Endothelial cell of umbilical vein (primary cell): ENCODE measurements around the gene ASTN1. TPM values are rescaled to one million over a fixed set of nuclear protein-coding genes. Genes with fewer than 3 reads are reported as not detected.

Experiments
- BruUV-seq: library from RNA; stranded (reverse); fragments of 400-500 nt; replicated peaks from 2 replicates; lab custom pipeline; 2021; lab: Mats Ljungman, UMichigan
- CTCF ChIA-PET: fragments of 300-600, 350-600 bp; sonication (Branson Sonifier 250); formaldehyde crosslinking; loops from one replicate; lab custom pipeline; 2021; ENCODE audit warnings: antibody characterized with exemption, inconsistent platforms; lab: Charles Lee
- POLR2A ChIA-PET: fragments of 300-600, 350-600 bp; sonication (Branson Sonifier 250); formaldehyde crosslinking; loops from one replicate; lab custom pipeline; 2021; ENCODE audit warnings: antibody characterized with exemption, inconsistent platforms; lab: Charles Lee
- DNase-seq: peaks from one replicate; pipeline ENCODE4 v3.0.0-alpha.2; 2011; ENCODE audit warnings: low read depth, low spot score
- FAIRE-seq: peaks from 2 replicates; lab custom pipeline; 2011; peaks lifted over from hg19 to GRCh38; lab: Jason Lieb, UNC
- H2AFZ ChIP-seq: 2 replicates; pipeline ENCODE4 v1.6.0; 2012; ENCODE audit warnings: low read depth, low read length, control low read depth, inconsistent platforms
- H3K27ac ChIP-seq: 2 replicates; pipeline ENCODE4 v1.5.1; 2011; ENCODE audit warnings: low read depth, mild to moderate bottlenecking, control low read depth, low read length, moderate library complexity; ENCODE audit not compliant: insufficient read depth
- H3K27me3 ChIP-seq, 2 experiments: 2 replicates each; pipeline versions ENCODE4 v1.6.0 to v1.6.1; 2011; ENCODE audit warnings: low read length in 2 of 2, mixed read lengths in 1 of 2; ENCODE audit not compliant: control insufficient read depth in 2 of 2, insufficient read depth in 2 of 2
- H3K36me3 ChIP-seq, 2 experiments: 2 replicates in 1 of 2; 3 replicates in 1 of 2; pipeline ENCODE4 v1.5.1; 2011; ENCODE audit warnings: low read length in 2 of 2, mild to moderate bottlenecking in 1 of 2, moderate library complexity in 1 of 2; ENCODE audit not compliant: control insufficient read depth in 2 of 2, insufficient read depth in 2 of 2; ENCODE audit errors: extremely low read depth in 1 of 2
- H3K4me1 ChIP-seq: 3 replicates; pipeline ENCODE4 v1.5.1; 2011; ENCODE audit warnings: mild to moderate bottlenecking, low read length; ENCODE audit not compliant: control insufficient read depth, insufficient read depth; ENCODE audit errors: extremely low read depth
- H3K4me2 ChIP-seq: 2 replicates; pipeline ENCODE4 v1.6.1; 2011; ENCODE audit warnings: low read length, control low read depth, mixed read lengths; ENCODE audit not compliant: insufficient read depth
- H3K4me3 ChIP-seq, 3 experiments: fragments of 200-600 bp in 1 of 3; sonication (generic), shearing (Covaris generic) in 1 of 3; replicated peaks in 1 of 3; 2 replicates each; pipeline ENCODE4 v1.5.1; 2011 to 2016; ENCODE audit warnings: control low read depth in 3 of 3, low read length in 3 of 3, mild to moderate bottlenecking in 2 of 3, inconsistent platforms in 1 of 3, low read depth in 1 of 3, moderate library complexity in 1 of 3; ENCODE audit not compliant: insufficient read depth in 1 of 3
- H3K79me2 ChIP-seq: 2 replicates; pipeline ENCODE4 v1.6.0; 2012; ENCODE audit warnings: low read length, inconsistent platforms; ENCODE audit not compliant: control insufficient read depth, insufficient read depth
- H3K9ac ChIP-seq: replicated peaks from 2 replicates; pipeline ENCODE3; 2011; ENCODE audit warnings: low read length, control low read depth; ENCODE audit not compliant: insufficient read depth; ENCODE audit errors: extremely low read depth
- H3K9me1 ChIP-seq: replicated peaks from 3 replicates; pipeline ENCODE4 v1.6.0; 2011; ENCODE audit warnings: mild to moderate bottlenecking, low read length; ENCODE audit not compliant: control insufficient read depth, insufficient read depth; ENCODE audit errors: extremely low read depth
- H3K9me3 ChIP-seq: replicated peaks from 2 replicates; pipeline ENCODE4 v1.5.1; 2012; ENCODE audit warnings: low read length, inconsistent platforms; ENCODE audit not compliant: control insufficient read depth, insufficient read depth
- H4K20me1 ChIP-seq: replicated peaks from 2 replicates; pipeline ENCODE3; 2011; ENCODE audit warnings: mild to moderate bottlenecking, low read length; ENCODE audit not compliant: control insufficient read depth, insufficient read depth; ENCODE audit errors: extremely low read depth
- CTCF ChIP-seq, 2 donors: IDR thresholded peaks; 1 replicate in 1 of 2; 2 replicates in 1 of 2; pipeline ENCODE4 v1.5.1; 2011; ENCODE audit warnings: low read length in 2 of 2, mild to moderate bottlenecking in 2 of 2, moderate library complexity in 2 of 2, control low read depth in 1 of 2, inconsistent platforms in 1 of 2, low read depth in 1 of 2; ENCODE audit not compliant: insufficient read depth in 1 of 2; ENCODE audit errors: extremely low read depth in 1 of 2
- EZH2 ChIP-seq: IDR thresholded peaks from 2 replicates; pipeline ENCODE4 v1.6.1; 2012; ENCODE audit warnings: borderline replicate concordance, low read depth, mild to moderate bottlenecking, moderate library complexity, low read length, inconsistent platforms; ENCODE audit not compliant: severe bottlenecking
- FOS ChIP-seq: IDR thresholded peaks from 2 replicates; pipeline ENCODE4 v1.6.1; 2011; ENCODE audit warnings: mild to moderate bottlenecking, low read length, moderate library complexity, borderline replicate concordance; ENCODE audit not compliant: insufficient read depth
- GATA2 ChIP-seq: IDR thresholded peaks from 2 replicates; pipeline ENCODE4 v1.7.0; 2011; ENCODE audit warnings: low read depth, mild to moderate bottlenecking, moderate library complexity, mixed read lengths, low read length; ENCODE audit not compliant: insufficient read length, insufficient read depth
- JUN ChIP-seq: IDR thresholded peaks from 2 replicates; pipeline ENCODE4 v1.6.1; 2011; ENCODE audit warnings: borderline replicate concordance, low read depth; ENCODE audit not compliant: insufficient read length, insufficient read depth
- MAX ChIP-seq: IDR thresholded peaks from 2 replicates; pipeline ENCODE4 v1.6.1; 2011; ENCODE audit not compliant: insufficient read depth, insufficient read length
- MYC ChIP-seq: IDR thresholded peaks from one replicate; pipeline ENCODE4 v1.6.1; 2011; ENCODE audit warnings: mild to moderate bottlenecking, low read depth, low read length
- POLR2A ChIP-seq: IDR thresholded peaks from 2 replicates; pipeline ENCODE4 v1.6.1; 2012; ENCODE audit warnings: low read depth, mild to moderate bottlenecking, control low read depth, low read length
- POLR2AphosphoS5 ChIP-seq: IDR thresholded peaks from 2 replicates; pipeline ENCODE4 v1.6.1; 2012; ENCODE audit warnings: low read depth, mild to moderate bottlenecking, control low read depth, low read length, moderate library complexity; ENCODE audit not compliant: insufficient read depth
- dilution Hi-C: fragments of 300-500 bp; cut with MboI; formaldehyde crosslinking; loops from one replicate; pipeline ENCODE4 v1.15.0; 2019; ENCODE audit warnings: low sequenced_read_pairs; ENCODE audit not compliant: extremely low pct_ligation_motif_present
- intact Hi-C: fragments of 100-400 bp; cut with micrococcal nuclease; formaldehyde crosslinking; loops from one replicate; pipeline ENCODE4 v1.10.0; 2022
- polyA plus RNA-seq, 4 experiments: library from polyadenylated mRNA; depleted of rRNA in 3 of 4; stranded (reverse) in 3 of 4; unstranded in 1 of 4; fragments of >200 nt; gene quantifications; 2 replicates each; pipeline versions ENCODE4 v1.2.1 to v1.2.3, GENCODE V29; 2011 to 2012; ENCODE audit warnings: missing spikeins in 1 of 4
- total RNA-seq: library from RNA; stranded (reverse); gene quantifications from 2 replicates; pipeline ENCODE4 v1.2.3, GENCODE V29; 2021

The ASTN1 gene
- total and polyA plus RNA-seq, 2 donors (not counting 3 experiments of a cell fraction or from before 2014, with no cell fraction given), result 0.04 TPM; not detected in 1

GRCh38 chr1:176866011-176866714, 298.3 kb downstream of the ASTN1 start:
- no peak overlapping the region for H3K27ac ChIP-seq
- H3K27me3 ChIP-seq, result no peaks in the 10 kb centered on the region
- DNase-seq (no peak), FAIRE-seq (no peak)
- CTCF ChIA-PET, result no interaction called here
- H3K9ac ChIP-seq, result no peak overlapping the region
- H3K4me3 ChIP-seq, result no peak overlapping the region
- dilution Hi-C loops, result no loop called here
- no peak overlapping the region for H2AFZ ChIP-seq
- no peaks in the 10 kb centered on the region for H3K79me2 ChIP-seq
- no peak for TF ChIP-seq GATA2
- no peak for TF ChIP-seq FOS
- TF ChIP-seq POLR2A, result no peak
- no peak for TF ChIP-seq CTCF (IDR thresholded peaks at IDR 0.05; ENCODE audit: extremely low read depth in 1 of 2, insufficient read depth in 1 of 2, low read depth in 1 of 2, low read length in 2 of 2)
- no peak for TF ChIP-seq JUN
- no peak for TF ChIP-seq MAX
- TF ChIP-seq EZH2, result no peak
- no peak for TF ChIP-seq POLR2AphosphoS5
- TF ChIP-seq MYC, result no peak
- no peaks in the 10 kb centered on the region for H3K4me1 ChIP-seq
- intact Hi-C loops, result no loop called here
- no peaks in the 10 kb centered on the region for H3K9me1 ChIP-seq
- no peaks in the 10 kb centered on the region for H3K36me3 ChIP-seq
- no TSS peak for BruUV-seq
- no peak overlapping the region for H3K4me2 ChIP-seq
- H3K9me3 ChIP-seq, result peaks cover 2% of the 10 kb centered on the region
- POLR2A ChIA-PET, result no interaction called here
- no peaks in the 10 kb centered on the region for H4K20me1 ChIP-seq
